Mesodermal cell (in vitro differentiated cells): ENCODE results near the gene FOXP3.

Experiments used
- H3K27ac ChIP-seq: 2 replicates; pipeline ENCODE4 v1.7.0; 2013; ENCODE audit warnings: mild to moderate bottlenecking, low read depth, low read length, moderate library complexity; ENCODE audit not compliant: severe bottlenecking
- H3K36me3 ChIP-seq: 2 replicates; pipeline ENCODE4 v1.7.1; 2013; ENCODE audit warnings: mild to moderate bottlenecking, low read length, moderate library complexity; ENCODE audit not compliant: control insufficient read depth, insufficient read depth
- H3K4me1 ChIP-seq: one replicate; pipeline ENCODE4 v1.7.1; 2013; ENCODE audit warnings: mild to moderate bottlenecking, low read length; ENCODE audit not compliant: insufficient read depth, control insufficient read depth, poor library complexity, severe bottlenecking
- H3K4me3 ChIP-seq: 2 replicates; pipeline ENCODE4 v1.7.0; 2013; ENCODE audit warnings: low read length, control low read depth, mild to moderate bottlenecking; ENCODE audit not compliant: insufficient read depth, poor library complexity, severe bottlenecking; ENCODE audit errors: extremely low read depth
- H3K9me3 ChIP-seq: 2 replicates; pipeline ENCODE4 v1.7.1; 2013; ENCODE audit warnings: mild to moderate bottlenecking, low read length, moderate library complexity; ENCODE audit not compliant: control insufficient read depth
- WGBS, 2 experiments: methylation state at CpG; one replicate each; pipeline ENCODE4 v1.1.5; 2013; ENCODE audit warnings: missing lambda C conversion rate in 2 of 2; ENCODE audit not compliant: insufficient coverage in 2 of 2; 5-methylcytosine and 5-hydroxymethylcytosine counted together

The FOXP3 gene

GRCh38 chrX:49203536-49203935 is 61.0 kb downstream of the FOXP3 start:
- Histone ChIP-seq H3K4me1 (peaks cover 4% of the 10 kb centered on the region), H3K36me3 (no peaks in the 10 kb centered on the region), H3K4me3 (no peak overlapping the region), H3K9me3 (no peaks in the 10 kb centered on the region), H3K27ac (no peak overlapping the region)
- 62 to 90% methylated on average over 2 to 3 of the region's 3 CpGs for WGBS, 2 experiments

- no CpG with 5 or more reads among the region's 2 CpGs for WGBS, 2 experiments
- H3K27ac ChIP-seq, result no peak overlapping the region
- peaks cover 4% of the 10 kb centered on the region for H3K4me1 ChIP-seq
- no peaks in the 10 kb centered on the region for H3K36me3 ChIP-seq
- H3K9me3 ChIP-seq, result no peaks in the 10 kb centered on the region
- H3K4me3 ChIP-seq, result no peak overlapping the region
Measured at GRCh38 chrX:49202022-49202421, 62.5 kb downstream of the FOXP3 start.
